HG03460 (cell line): ENCODE data around the gene TPRX2.
"Not testable (repeated sequence)": the region's sequence is repeated elsewhere in the genome, so short reads cannot be mapped to it uniquely, and the experiment has no call there.

ENCODE experiments used
- ATAC-seq: cut with Tn5 transposase; IDR thresholded peaks from one replicate; pipeline ENCODE4 v1.9.1; 2021; ENCODE audit not compliant: unreplicated experiment

Gene TPRX2

DNA sequence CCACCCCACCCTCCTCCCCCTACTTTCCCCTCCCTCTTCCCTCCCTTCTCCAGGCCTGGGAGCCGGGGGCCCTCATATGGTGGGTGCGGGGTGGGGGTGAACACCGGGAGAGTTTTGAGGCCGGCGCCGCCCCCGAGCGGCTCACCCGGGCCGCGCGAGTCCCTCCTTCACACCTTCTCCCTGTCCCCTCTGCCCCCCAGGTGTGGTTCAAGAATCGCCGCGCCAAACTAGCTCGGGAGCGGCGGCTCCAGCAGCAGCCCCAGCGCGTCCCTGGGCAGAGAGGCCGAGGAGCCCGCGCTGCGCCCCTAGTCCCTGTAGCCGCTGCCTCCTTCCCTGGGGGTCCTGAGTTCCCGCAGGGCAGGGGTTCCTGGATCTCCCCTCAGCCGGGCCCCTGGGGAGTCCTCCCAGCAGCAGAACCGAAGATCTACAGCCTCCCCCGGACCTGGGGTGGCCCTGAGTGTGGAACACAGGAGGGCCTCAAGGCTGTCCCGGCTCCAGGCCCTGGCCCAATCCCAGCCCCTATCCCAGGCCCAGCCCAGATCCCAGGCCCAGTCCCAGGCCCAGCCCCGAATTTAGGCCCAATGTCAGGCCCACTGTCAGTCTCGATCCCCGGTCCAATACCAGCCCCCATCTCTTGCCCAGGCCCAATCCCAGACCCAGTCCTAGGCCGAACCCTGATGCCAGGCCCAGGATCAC lies 1.7 kb downstream of the TPRX2 start:
- ATAC-seq, result no peak

DNA sequence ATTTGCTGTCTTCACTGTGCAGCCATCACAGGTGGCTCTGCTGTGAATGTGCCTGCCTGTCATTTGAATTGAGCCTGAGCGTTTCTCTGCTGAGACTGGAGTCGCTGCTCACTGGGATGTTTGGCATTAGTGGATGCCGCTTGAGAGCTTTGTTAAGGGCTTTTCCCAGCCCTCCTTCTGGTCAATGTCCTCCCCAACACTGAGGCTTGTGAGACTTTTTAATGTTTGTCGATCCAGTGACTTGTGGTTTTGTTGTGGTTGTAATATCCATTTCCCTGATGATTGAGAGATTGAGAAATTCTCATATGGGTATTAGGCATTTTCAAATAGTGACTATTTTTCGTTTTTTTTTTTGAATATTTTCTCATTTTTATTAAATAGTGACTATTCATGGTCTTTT lies 2.6 kb downstream of the TPRX2 start:
- ATAC-seq, result no peak

DNA sequence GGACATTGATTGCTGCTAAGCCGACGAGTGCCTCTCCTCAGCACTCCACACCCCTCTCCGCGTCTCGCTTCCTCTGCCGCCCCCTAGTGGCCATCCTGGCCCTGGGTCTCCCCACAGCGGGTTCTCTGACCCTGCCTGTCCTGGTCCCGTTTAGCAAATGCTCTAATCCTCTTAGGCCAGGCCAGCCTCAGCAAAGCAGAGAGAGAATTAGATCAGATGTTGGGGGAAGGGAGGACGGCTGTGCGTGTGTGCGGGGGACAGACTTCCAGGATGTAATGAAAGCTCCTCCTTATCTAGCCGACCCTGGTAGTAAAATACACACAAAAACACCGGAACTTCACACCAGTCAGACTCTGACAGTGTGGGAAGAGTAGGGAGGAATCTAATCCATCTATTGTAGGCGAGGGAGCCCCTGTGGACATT lies 4.5 kb downstream of the TPRX2 start:
- no peak for ATAC-seq

DNA sequence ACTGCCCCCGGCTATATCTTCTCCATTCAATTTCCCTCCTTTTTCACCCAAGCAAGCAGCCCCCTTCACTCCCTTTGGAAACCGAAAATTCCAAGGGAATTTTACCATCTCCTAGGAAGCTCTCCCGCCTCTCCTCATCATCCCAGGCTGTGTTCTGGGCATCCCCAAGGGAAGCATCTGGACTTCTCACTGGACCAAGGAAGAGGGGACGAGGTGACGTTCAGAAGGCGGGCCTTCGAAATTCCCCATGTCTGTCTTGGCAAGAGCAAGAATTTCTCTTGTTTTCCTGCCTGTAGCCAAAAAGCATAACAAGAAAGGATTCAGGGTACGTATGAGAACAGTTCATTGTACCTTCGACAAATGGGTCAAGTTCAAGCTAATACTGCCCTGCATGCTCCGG lies 6.1 kb downstream of the TPRX2 start:
- ATAC-seq, result no peak

DNA sequence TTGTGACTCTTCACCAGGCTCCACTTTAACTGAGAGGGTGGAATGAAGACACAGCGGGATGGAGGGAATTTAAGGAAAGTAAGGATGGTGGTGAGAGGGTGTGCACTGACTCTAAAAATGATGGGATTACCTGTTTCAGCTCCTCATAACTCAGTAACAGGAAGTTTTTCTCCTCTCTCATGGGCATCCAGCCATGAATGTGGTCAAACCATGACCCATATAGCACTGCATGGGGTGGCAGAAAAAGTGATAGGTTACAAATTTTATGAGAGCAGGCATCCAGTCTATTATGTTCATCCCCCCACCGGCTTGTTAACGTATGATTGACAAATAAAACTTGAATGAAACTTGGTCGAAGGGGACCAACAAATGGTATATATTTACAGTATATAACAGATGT lies 19.9 kb downstream of the TPRX2 start:
- ATAC-seq, result no peak

DNA sequence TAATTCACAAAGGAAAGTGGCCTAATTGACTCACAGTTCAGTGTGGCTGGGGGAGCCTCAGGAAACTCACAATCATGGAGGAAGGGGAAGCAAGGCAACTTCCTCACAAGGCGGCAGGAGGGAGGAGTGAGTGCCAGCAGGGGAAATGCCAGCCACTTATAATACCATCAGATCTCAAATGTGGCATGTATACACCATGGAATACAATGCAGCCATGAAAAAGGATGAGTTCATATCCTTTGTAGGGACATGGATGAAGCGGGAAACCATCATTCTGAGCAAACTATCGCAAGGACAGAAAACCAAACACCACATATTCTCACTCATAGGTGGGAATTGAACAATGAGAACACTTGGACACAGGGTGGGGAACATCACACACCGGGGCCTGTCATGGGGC lies 20.4 kb downstream of the TPRX2 start:
- not testable (repeated sequence) for ATAC-seq

DNA sequence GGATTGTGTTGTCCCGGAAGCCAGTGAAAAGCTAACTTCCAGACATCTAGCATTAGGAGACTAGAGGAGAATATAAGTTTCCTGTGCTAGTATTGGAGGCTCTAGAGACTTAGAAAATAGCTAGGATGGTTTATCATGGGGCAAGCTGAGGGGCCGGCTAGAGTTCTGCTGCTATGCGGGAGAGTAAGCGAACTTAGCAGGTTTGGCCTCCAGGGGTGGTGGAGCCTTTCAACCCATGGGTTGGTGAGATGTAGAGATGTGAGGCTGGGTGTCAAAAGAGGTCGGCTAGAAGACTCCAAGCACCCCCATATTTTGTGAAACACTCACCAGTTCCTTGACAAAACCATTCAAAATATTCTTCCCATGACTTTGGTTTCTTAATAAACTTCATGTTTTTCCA lies 22.7 kb downstream of the TPRX2 start:
- ATAC-seq, result no peak

DNA sequence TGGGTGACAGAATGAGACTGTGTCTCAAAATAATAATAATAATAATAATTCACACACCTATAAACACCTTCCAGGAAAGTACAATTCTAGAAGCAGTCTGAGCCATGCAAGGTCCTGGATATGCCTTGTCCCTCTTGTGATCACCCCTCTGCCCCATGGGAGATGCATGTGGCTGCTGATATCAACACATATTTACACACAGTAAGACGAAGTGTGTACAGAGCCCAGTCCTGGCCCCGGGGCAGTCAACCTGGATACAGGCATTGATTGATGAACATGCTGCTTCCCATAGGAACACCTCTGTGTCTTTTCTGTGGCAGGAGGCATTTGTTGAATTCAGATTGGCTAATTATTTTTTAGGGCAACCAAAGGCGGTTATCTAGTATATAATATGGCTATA lies 23.9 kb downstream of the TPRX2 start:
- ATAC-seq, result no peak

DNA sequence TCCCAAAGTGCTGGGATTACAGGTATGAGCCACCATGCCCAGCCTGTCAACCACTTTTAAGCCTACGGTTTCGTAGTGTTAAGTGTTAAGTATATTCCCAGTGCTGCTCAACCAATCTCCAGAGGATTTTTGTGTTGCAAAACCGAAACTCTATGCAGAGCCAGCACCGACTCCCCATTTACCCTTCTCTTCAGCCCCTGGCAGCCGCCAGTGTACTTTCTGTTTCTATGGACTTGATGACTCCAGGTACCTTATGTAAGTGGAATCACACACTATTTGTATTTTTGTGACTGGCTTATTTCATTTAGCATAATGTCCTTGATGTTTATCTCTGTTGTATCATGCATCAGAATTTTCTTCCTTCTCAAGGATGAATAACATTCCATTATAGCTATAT lies 26.0 kb downstream of the TPRX2 start:
- no peak for ATAC-seq

DNA sequence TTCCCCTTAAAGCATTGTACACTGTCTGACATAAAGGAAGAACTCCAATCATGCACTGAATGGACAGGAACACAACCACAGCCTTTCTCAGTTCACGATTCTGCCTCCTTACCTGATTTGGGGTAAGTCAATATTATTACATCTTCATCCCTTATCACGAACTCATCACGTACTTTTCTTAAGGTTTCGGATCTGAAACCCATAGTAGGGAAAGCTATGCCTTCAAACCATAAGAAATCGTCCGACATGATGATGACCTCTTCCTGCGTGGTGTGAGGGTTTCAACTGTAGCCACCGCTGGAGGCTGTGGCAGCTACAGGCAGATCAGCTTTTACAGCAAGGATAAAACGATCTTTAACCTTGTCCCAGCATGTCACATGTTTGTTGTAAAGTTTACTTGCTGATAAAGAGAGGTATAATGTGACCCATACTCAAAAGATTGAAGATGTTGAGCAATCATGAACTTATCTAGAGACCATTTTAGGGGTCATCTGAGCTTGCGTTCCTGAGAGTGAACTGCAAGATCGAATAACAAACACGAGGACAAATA lies 27.1 kb downstream of the TPRX2 start, which contains the start of gene SULT2A1:
Gene SULT2A1 (minus strand): TSS at position 306 of the 550 bp plus-strand sequence. CDS start 58 bp downstream, at position 248.
- no peak for ATAC-seq

DNA sequence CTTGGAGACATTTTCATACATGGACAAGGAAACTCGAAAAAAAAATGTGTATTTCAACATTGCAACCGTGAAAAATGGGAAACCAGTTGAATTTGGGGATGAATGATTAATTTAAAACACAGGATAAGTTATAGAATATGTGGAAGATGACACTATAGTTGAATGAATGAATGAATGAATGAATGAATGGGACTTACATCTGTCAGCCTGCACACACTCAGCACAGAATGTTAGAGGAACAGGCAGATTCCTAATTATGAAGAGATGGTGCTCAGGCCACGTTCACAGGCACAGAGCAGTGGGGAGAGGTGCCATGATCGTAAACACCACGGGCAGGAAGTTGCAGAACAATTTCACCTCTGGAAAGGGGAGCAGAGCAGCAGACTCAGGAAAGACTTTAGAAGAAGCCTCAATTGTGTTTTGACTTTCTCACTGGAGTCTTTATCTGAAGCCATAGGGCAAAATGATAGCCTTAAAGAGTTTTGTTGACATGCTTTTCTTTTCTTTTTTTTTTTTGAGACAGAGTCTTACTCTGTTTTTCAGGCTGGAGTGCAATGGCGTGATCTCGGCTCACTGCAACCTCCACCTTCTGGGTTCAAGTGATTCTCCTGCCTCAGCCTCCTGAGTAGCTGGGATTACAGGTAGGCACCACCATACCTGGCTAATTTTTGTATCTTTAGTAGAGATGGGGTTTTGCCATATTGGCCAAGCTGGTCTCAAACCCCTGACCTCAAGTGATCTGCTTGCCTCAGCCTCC lies 32.0 kb downstream of the TPRX2 start:
- ATAC-seq, result no peak

DNA sequence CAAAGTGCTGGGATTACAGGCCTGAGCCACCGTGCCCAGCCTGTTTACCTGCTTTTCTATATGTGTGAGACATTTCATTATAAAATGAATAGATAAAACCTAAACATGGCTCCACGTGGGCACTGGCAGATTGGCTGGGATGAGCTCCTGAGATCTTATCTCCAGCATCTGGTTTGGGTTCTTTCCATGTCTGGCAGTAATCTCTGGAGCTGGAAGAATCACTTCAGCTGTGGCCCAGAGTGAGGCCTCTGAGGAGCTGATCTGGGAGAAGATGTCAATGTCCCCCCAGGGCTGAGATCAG lies 32.5 kb downstream of the TPRX2 start:
- no peak for ATAC-seq

DNA sequence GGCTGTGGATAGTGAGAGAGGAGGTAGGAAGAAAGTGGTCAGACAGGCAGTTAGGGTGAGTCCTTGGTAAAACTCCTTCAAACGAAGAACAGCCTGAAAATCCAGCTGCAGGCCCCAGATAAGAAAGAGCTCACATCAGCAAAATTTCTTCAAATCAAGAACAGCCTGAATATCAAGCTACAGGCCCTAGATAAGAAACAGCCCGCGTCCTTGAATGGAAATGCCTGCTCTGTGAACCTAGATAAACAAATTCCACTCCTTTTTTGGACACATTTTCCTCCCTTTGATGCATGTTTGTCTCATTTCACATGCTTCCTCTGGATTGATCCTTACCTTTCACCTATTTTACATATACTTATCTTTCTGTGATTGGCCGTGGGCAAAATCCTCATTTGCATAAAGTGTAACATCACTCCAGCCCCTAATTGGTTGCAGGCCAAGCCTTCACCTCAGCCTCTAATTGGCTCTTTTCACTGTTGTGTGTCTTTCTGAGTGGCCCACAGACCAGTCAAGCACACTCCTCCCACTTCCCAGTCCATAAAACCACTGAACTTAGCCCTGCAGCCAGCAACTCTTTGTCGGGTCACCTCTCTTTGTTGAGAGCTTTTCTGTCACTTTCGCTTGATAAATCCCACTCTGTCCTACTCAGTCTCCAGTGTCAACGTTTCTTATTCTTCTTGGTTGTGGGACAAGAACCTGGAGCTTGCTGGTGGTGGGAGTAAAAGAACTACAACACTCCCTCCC lies 33.1 kb downstream of the TPRX2 start:
- no peak for ATAC-seq

DNA sequence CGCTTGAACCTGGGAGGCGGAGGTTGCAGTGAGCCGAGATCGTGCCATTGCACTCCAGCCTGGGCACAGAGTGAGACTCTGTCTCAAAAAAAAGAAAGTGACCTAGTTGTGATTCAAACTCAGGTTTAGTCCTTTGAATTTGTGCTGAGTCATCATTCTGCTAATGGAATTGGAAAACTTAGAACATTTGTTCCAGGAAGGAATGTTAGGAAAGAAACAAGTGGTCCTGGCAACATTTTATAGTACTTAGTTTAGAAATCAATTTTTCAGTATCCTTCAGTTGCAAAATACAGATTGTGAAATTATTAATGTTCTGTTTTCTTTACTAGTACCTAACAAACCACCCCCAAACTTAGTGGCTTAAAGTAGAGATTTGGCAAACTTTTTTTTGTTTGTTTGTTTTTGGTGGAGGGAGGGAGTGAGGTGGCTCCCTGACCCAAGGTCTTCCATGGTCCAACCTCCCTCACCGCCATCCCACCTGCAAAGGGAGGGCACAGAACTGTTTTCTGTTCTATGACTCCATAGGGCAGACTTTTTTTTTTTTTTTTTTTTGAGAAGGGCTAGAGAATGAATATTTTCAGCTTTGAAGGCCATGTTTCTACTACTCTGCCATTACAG lies 36.2 kb downstream of the TPRX2 start:
- no peak for ATAC-seq

DNA sequence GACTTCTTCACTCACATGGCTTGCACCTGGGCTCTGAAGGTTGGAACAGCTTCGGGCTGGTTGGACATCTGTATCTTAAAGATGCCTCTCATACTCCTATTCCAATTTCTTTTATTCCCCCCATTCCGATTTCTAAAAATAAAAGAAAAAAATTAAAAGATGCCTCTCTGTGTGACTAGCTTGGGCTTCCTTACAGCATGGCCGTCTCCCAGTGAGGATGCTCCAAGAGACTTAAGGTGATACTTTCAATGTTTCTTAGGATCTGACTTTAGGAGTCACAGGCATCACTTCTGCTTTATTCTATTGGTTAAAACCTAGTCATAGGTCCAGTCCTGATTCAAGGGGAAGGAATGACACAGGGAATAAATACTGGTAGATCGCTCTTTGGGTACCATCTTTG lies 37.0 kb downstream of the TPRX2 start:
- no peak for ATAC-seq

DNA sequence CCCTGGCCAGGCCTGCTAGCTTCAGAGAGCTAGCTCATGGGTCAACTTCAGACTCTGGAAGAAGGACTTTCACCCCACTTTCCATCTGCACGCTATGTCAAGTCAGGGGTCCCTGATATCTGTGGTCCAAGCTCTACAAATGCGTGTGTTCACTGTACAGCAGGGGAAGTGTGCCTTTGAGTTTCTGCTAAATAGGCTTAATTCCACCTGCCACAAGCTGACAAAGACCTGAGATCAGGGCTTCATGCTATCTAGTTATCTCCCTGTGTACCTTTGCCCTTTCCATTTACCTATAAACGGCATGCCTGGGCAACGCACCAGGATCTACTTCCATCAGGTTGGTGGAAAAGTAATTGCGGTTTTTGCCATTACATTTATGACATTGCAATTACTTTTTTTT lies 37.7 kb downstream of the TPRX2 start:
- ATAC-seq, result no peak

DNA sequence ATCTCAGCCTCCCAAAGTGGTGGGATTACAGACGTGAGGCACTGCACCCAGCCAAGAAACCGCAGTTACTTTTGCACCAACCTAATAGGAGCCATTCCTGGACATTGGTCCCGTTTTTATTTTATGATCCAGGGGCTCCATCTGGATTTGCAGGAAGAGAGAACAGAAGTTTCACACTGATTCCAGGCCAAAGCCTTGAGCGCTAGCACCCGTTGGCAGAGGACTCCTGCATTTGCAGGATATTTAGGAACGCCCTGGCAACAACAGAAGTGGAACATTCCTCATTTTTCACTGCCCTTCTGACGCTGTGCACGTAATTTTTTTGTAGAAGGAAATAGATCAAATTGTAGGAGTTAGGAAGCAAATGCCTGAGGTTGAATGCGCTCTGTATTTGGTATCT lies 38.8 kb downstream of the TPRX2 start:
- no peak for ATAC-seq

DNA sequence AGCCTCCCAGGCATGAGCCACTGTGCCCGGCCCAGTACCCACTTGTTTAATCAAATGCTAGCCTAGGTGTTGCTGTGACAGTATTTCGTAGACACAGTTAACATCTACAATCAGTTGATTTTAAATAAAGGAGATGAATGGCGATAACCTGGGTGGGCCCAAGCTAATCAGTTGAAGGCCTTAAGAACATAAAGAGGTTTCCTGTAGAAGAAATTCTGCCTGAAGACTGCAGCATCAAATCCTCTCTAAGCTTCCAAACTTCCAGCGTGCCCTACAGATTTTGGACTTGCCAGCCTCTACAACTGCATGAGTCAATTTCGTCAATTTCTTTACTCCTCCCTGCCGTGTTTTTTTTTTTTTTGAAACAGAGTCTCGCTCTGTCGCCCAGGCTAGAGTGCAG lies 40.3 kb downstream of the TPRX2 start:
- no peak for ATAC-seq

DNA sequence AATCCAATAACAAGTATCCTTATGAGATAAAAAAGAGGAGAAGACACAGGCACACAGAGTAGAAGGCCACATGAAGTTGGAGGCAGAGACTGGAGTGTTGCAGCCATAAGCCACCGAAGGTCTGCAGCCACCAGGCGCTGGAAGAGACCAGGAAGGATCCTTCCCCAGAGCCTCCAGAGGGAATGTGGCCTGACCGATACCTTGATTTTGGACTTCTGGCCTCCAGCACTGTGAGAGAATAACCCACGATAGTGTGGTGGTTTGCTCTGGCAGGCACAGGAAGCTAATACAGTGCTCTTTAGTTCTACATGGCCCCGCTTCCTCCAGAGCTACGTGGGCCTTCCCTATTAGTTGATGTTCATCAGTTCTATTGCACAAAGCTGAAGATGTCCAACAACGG lies 42.3 kb downstream of the TPRX2 start:
- no peak for ATAC-seq

DNA sequence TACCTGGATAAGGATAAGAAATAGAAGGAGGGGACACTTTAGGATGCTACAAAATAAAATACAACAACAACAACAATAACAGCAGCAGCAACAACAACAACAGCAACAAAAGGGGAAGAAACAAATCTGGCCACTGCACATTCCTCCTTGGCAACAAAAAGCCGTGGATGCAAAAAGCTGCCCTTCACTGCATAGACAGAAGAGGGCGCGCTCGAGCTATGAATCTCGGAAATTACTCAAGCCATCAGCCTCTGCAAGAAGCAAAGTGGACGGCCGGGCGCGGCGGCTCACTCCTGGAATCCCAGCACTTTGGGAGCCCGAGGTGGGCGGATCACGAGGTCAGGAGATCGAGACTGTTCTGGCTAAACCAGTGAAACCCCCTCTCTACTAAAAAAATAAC lies 50.3 kb downstream of the TPRX2 start:
- not testable (repeated sequence) for ATAC-seq

DNA sequence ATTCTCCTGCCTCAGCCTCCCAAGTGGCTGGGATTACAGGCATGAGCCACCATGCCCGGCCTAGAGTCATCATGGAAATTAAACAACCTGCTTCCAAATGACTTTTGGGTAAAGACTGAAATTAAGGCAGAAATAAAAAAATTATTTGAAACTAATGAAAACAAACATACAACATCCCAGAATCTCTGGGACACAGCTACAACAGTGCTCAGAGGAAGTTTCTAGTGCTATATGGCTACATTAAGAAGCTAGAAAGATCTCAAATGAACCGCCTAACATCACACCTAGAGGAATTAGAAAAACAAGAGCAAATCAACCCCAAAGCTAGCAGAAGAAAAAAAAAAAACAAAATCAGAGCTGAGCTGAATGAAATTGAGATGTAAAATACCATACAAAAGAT lies 51.2 kb downstream of the TPRX2 start:
- not testable (repeated sequence) for ATAC-seq
